HG02840 (cell line): ENCODE results near the gene LRRC74B.
"Not testable (repeated sequence)": the region's sequence is repeated elsewhere in the genome, so short reads cannot be mapped to it uniquely, and the experiment has no call there.

ENCODE experiments used
- ATAC-seq: cut with Tn5 transposase; IDR thresholded peaks from one replicate; pipeline ENCODE4 v1.9.1; 2021; ENCODE audit warnings: mild to moderate bottlenecking, moderate library complexity, moderate number of reproducible peaks; ENCODE audit not compliant: unreplicated experiment, low FRiP score

The LRRC74B gene

DNA sequence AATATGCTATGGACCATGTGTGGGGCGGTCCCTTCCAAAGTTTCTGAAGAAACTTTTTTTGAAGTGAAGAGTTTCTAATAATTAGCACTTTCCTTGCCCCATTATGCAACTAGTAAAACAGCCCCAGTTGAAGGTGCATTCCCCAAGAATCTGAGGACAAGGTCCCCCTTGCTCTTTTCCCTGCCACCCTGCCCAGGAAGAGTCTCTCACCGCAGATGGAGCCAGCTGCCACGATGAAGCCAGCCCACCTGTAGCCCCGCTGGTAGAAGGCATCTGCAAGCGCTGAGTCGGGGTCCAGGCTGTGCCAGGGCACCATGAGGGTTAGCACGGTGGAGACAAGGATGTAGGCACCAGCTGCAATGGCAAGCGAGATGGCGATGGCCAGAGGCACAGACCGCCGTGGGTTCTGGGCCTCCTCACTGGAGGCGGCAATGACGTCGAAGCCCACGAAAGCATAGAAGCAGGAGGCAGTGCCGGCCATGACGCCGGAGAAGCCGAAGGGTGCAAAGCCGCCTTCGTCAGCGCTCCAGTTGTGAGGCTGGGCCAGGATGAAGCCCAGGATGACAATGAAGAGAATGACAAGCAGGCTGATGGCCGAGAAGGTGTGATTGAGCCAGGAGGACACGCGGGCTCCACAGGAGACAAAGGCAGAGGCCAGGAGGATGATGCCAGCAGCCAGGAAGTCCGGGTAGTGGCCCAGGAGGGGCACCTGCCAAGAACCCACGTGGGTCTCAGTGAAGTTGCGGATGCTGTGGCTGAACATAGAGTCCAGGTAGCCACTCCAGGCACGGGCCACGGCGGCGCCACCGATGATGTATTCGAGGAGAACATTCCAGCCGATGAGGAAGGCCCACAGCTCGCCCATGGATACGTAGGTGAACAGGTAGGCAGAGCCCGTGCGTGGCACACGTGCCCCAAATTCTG is 14.9 kb upstream of the LRRC74B start:
- ATAC-seq: no peak

DNA sequence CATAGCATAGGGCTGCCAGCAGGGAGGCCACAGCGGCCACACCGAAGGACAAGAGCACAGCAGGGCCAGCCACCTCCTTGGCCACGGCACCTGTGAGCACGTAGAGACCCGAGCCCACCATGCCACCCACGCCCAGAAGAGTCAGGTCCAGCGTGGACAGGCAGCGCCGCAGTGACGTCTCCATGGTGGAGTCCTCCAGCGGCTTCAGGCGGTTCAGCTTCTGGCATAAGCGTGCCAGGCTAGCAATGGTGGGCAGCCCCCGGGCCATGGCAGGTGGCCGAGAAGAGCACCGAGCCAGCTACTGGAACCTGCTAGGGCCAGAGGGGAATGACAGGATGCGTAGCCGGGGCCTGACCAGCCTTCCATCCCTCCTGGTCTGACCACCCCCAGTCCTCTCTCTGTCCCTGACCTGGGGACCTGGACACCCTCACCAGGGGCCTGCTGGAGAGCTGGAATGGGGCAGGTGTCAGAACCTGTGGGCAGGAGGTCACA is 14.2 kb upstream of the LRRC74B start:
- ATAC-seq: no peak

DNA sequence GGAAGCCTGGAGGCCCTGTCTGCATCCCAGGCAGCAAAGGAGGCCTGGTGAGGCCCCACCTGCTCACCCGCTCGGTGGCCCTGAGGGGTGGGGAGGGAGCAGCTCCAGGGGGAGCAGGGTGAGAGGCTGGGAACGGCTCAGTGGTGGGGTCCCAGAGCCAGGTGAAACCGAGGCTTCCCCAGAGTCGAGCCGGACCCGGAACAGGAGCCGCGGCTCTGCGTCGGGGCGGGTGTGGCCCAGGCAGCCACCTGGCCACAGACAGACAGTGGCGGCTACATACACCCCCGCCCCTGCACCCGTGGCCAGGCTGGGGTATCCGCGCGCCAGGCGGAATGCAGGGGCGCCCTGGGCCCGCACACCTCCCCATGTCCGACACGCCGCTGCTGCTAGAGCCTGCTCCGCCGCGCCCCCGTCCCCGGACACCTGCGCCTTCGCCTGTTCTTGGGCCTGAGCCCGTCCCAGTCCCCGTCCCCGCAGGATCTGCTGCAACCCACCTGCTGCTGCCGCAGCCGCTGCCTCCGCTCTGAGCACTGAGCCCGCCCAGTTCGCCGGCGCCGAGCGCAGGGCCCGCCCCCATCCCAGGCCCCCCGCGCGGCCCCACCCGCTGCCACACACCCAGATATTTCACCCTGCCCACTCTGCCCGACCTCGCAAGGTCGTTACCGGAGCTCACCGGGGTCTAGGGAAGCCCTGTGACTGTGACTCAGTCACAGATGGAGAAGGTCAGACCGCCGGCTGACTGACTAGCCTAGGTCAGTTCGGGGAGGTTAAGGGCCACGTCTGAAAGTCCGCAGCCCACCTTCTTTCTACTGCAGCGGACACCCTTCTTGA is 13.5 kb upstream of the LRRC74B start, which contains the start of gene SLC7A4:
Gene SLC7A4 (minus strand): TSS at position 525 of the 831 bp plus-strand sequence. CDS start 749 bp downstream, outside the sequence.
- no peak for ATAC-seq

DNA sequence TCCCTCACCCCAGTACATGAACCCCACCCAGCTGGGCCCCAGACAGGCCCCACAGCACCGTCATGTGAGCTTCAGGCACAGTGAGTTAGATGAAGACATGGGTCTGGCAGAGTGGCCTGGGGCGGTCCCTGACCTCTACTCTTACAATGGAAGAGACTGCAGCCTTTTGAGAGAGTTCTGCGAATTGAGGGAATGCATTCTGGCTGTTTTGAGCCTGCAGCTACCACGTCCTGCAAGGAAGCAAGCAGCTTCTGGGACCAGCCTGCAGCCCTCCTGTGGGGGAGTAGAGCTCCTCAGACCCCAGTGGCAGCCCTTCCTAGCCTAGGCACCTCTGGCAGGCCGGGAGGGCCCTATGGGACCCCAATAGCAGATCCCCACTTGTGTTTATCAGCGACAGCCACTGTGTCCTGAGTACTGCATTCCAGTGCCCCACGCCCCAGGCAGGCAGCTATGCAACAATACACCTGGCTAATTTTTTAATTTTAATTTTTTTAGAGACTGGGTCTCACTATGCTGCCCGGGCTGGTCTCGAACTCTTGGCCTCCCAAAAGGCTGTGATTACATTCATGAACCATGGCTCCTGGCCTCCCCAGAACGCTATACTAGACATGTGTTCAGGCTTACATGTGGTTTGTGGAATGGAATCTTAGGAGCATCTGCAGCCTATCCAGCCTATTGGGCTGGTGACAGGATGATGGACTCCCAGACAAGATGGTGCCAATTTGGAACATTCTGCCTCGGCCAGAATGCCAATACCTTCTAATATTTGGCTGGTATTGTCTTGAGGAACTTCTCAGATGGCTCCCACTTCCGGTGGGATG is 12.7 kb upstream of the LRRC74B start:
- ATAC-seq: no peak

DNA sequence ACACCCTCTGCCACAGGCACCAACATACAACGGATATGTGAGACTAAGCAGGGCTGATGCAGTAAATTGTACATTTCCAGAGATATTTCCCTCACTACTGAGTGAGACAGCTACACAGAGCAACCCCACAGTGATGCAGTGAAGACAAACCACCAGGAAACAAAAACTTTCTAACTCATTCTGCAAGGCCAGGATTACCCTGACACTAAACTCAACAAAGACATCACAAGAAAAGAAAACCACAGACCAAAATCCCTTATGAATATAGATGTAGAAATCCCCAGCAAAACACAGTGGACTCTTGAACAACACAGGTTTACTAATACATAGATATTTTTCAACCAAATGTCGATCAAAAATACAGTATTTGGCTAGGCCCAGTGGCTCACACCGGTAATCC is 11.9 kb upstream of the LRRC74B start:
- no peak for ATAC-seq

DNA sequence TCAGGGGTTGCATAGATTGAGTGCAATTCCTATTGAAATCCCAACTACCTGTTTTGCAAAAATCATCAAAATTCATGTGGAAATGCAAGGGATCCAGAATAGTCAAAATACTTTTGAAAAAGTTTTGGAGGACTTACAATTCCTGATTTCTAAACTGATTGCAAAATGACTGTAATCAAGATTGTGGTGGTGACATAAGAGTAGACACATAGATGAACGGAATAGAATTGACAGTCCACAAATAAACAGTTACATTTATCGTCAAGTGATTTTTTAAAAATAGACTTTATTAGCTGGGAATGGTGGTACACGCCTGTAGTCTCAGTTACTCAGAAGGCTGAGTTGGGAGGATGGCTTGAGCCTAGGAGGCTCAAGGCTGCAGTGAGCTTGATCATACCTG is 10.8 kb upstream of the LRRC74B start:
- ATAC-seq: no peak

DNA sequence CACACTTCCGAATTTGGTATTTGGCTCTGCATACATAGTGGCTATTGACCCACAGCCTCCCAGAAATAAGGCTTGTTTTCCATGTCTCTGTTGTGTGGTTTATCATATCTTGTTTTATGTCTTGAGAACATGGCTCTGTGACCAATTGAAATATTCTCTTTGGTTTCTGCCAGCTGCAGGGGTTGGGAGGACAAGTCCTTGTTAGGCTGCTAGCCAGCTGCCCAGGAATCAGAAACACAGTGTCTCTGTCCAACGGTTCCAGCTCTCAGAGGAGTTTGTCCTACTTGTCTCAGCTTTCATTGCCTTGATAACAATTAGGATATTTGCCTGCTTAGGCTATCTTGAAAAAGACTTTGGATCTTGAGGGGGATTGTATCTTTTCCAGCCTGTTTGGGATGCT is 7.3 kb upstream of the LRRC74B start:
- ATAC-seq: no peak

DNA sequence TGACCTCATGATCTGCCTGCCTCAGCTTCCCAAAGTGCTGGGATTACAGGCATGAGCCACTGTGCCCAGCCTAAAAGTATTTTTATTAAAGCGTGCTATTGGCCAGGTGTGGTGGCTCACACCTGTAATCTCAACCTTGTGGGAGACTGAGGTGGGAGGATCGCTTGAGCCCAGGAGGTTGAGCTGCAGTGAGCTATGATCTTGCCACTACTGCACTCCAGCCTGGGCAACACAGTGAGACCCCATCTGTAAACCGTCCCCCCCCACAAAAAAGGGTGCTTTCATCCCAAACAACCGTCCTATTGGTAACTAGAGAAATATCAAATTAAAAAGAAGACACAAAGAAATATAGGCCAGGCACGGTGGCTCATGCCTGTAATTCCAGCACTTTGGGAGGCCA is 6.6 kb upstream of the LRRC74B start:
- not testable (repeated sequence) for ATAC-seq

DNA sequence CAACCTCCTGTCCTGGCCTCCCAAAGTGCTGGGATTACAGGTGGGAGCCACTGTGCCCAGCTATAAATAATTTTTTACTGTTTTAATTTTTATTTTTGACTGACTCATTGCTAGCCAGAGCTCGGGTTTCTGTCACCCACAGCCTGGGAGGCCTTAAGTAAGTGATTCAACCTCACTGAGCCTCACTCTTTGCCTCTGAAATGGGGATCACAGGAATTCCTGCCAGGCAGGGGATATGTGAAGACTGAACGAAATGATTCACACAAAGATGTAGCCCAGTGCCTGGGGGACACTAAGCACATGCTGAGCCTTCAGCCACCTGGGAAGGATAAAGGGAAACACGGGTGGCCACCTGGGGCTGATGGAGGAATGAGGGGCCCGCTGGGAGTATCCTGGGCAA is 3.8 kb upstream of the LRRC74B start:
- no peak for ATAC-seq

DNA sequence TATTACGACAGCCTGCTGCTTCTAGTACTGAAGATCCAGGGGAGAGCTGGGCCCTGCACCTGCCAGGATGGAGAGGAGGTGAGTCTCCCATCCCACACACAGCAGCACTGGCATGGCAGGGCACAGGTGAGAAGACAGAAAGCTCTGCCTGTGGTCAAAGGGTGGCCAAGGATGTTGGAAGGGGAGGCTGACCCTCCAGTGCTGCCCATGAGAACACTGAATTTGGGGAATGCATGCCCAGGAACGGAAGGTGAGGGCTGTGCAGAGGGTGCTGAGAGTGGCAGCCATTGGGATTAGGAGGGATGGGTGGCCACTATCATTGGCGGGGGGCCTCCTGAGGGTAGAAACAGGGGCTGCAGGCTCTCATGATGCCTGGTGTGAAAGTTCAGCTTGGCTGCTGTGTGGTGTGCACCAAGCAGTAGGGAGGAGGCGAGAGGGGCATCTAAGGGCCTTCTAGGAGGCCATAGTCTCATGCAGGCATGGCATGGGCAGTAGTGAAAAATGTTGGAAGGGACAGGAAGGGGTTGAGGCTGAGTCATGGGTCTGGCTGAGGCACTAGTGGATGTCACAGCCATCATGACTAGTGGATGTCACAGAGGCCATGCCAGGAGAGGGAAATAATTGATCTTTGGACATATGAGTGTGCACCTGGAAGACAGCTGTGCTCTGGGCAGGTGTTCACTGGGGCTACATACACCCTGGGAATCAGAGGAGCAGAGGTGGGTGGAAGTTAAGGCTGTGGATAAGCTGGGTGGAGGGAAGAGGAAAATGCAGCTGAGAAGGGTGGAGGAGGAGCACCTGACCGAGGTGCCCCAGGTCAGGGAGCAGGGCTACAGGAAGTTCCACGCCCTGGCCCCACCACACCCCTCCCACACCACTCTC is 2.5 kb upstream of the LRRC74B start:
- ATAC-seq: no peak

DNA sequence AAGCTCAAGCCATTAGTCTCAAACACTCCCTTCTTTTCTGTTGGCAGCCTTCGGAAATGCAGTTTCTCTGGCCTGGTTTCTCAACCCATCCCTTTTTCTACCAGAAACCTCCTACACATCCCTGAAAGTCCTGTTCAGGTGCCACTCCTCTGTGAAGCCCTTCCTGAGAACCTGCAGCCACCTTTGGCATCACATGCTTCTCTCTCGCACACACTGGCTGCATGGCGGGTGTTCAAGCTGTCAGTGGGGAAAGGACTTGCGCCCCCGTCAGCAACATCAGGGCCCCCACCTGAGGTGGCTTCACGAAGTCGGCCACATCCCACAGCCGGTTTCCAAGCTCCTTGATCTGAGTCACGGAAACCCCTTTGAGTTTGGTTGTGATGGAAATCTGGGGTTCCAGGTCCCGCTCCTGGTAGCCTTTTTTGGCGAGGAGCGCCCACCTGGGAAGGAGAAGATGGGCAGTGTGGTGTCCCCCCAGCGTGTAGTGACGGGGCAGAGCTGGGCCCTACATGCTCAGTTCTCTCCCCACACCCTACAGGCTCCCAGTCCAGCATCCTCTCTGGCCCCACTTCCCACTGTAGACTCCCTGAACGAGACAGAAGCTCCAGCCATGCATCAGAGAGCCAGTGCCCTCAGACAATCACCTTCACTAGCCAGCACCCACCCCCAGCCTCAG is 1.7 kb upstream of the LRRC74B start:
- no peak for ATAC-seq

DNA sequence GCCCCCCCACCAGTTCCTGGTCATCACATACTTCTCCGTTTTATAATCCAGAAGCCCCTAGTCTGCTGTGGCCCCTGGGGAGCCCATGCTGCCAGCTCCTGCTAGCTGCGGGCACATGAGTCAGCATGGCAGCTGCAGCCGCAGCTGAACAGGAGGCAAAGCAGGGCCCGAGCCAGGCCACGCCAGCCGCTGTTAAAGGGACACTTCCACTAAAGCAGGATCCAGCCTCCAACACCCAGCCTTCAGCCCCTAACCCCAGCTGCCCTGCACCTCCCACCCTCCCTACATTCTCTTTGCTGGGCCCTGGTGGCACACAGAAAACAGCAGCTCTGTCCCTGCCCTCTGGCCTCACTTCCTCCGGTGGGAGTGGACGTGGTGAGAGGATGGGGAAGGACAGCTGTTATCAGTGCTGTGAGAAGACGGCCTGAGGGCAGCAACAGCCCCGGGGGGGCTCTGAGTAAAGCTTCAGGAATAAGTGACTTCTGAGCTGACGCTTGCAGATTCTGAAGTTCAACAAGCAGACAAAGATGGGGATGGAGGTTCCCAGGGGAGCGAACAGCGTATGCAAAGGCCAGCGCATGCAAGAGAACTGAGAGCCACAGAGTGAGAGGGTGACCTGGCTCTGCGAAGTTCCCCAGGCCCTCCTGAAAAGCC is 688 bp upstream of the LRRC74B start:
- ATAC-seq: no peak

DNA sequence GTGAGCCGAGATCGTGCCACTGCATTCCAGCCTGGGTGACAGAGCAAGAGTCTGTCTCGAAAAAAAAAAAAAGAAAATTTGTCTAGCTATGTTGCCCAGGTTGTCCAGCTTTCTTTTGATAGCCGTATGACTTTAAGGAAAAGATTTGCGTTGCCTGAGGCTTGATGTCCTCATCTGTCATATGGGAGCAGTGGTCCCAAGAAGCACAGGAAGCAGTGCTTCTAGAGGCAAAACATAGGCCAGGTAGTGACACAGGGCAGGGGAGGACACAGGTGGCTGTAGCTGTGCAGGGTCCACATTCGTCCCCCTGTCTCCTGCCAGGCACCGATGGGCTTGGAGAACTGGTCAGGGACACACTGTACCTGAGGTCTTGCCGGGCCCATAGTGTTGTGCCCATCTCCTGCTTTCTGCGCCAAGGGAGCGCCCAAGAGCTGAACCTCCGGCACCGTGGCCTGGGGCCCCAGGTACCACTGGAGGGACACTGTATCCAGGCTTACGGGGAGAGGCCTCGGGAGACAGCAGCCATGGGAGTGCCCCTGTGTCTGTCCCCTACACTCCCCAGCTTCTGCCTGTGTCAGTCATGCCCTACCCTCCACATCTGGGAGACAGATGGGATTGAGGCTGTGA is 1.4 kb downstream of the LRRC74B start:
- ATAC-seq: no peak

DNA sequence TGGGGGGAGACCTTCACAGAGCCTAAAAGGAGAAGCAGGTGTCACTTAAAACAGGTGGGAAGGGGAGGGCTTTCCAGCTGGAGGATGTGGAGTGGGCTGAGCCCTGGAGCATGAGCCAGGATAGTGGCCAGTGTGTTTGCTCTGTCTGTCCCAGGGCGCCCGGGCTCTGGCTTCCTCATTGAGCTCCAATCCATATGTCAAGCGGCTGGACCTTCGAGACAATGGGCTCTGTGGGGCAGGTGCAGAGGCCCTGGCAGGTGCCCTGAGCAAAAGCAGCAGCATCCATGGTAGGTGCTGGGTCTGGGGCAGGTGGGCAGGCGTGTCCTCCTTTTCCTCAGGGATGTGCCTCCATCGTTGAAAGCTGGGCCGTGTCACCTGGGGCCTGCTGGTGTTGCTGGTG is 2.0 kb downstream of the LRRC74B start:
- no peak for ATAC-seq

DNA sequence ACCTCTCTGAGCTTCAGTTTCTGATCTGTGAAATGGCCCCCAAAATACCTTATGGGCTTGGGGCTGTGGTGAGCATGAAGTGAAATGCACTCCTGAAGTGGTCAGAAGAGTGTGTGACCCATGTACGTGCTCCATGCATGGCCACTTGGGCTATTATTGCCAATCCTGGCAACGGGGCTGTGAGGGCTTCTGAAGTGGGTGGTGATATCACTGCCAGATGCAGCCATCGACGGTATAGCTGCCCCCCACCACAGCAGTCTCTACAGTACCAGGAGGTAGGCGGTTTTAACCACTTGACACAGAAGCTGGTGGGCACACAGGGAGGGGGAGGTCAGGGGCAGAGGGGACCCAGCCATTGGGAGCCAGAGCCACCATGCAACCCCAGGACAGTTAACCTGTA is 2.7 kb downstream of the LRRC74B start:
- ATAC-seq: not testable (repeated sequence)

DNA sequence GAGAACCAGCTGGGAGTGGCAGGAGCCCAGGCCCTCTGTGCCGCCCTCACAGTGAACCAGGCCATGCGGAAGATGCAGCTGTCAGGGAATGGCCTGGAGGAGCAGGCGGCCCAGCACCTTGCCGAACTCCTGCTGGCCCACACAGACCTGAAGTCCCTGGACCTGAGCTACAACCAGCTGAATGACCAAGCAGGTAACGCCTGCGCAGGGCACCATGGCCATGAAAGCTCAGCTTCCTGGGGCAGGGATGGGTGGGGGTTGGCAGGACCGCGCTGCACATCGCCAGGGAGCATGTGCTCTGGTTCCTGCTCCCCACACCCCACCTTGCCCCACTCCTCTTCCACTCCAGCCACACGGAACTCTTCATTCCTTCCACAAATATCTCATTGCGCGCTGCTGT is 3.2 kb downstream of the LRRC74B start:
- ATAC-seq: not testable (repeated sequence)

DNA sequence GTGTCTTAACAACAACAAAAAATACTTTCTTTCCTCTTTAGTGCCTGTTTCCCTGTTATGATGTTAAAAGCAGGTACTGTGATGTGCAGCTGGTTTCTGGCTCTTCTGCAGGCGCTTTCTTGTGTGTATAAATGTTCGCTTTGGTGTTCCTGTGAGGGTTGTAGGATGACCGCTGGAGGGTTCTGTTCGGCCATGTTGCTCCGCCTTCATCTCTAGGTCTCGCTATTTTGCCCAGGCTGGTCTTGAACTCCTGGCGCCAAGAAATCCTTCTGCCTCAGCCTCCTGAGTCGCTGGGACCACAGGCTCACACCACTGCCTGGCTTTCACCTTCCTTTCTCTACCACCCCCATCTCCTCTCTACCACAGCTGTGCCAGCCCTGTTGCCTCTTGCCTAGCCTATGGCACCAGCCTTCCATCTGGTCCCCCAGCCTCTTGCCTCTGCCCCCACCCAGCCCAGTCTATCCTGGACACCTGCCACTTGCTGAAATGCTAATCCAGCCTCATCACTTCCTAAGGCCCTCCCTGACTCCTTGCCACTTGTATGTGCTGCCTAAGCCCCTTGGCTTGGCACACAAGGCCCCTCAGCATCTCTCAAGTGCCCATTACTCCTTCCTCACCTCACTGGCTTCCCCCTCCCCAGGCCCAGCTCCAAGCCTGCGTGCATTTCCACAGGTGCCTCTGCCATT is 5.5 kb downstream of the LRRC74B start:
- ATAC-seq: no peak
